ENCODE measurements around the gene RASSF6.
"Not testable (repeated sequence)": the region's sequence is repeated elsewhere in the genome, so short reads cannot be mapped to it uniquely, and the experiment has no call there.

The RASSF6 gene

GRCh38 chr4:73620115-73620792 lies at the start of gene RASSF6:
TSS of gene RASSF6 (minus strand) at chr4:73620436. CDS start at chr4:73611795, 8,641 bp downstream.
- no peak for DNase-seq

DNA sequence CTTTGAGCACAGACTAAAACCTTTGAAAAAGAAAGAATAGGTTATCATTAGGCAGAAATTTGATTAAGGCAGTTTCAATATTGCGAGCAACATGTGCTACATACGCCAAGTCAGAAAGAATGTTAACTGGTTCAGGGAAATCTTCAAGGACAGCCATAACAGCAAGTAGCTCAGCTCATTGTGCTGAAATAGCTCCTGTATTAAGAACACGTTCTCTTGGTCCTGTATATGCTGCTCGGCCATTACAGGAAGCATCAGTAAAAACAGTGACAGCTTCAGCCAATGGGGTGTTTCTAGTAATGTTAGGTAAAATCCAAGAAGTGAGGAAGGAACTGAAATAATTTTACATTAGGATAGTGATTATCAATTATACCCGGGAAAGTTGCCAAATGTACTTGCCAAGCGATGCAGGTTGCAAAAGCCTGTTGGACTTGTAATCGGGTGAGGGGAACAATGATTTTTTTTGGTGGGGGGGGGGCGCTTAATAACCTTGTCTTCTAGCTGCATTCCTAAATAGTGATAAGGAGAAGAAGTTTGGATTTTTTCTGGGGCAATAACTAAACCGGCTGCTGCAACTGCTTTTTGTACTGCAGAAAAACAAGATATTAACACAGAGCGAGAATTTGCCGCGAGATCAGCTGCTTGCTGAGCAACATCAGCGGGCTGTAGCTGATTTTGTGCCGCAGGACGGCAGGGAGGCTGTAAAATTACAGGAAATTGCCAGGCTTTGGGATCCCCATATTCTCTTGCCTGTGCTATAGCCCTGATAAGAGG lies 49.4 kb upstream of the RASSF6 start:
- DNase-seq = no peak

DNA sequence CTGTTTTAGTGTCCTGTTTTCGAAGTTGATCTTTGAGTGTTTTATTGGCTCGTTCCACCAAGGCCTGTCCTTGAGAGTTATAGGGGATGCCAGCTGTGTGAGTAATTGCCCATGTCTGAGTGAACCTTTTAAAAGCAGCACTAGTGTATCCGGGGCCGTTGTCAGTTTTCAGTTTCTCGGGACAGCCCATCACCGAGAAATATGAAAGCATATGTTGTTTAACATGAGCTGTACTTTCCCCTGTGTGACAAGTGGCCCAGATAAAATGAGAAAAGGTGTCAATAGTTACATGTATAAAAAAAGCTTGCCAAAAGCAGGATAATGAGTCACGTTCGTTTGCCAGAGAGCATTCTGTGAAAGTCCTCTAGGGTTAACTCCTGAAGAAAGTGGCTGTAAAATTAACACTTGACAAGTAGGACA lies 48.6 kb upstream of the RASSF6 start:
- DNase-seq = no peak

- not testable (repeated sequence) for DNase-seq
Measured at GRCh38 chr4:73665924-73666323, 45.7 kb upstream of the RASSF6 start.

GRCh38 chr4:73664470-73664869 lies 44.2 kb upstream of the RASSF6 start:
- DNase-seq = no peak

GRCh38 chr4:73663576-73663975 lies 43.3 kb upstream of the RASSF6 start:
- no peak for DNase-seq

DNA sequence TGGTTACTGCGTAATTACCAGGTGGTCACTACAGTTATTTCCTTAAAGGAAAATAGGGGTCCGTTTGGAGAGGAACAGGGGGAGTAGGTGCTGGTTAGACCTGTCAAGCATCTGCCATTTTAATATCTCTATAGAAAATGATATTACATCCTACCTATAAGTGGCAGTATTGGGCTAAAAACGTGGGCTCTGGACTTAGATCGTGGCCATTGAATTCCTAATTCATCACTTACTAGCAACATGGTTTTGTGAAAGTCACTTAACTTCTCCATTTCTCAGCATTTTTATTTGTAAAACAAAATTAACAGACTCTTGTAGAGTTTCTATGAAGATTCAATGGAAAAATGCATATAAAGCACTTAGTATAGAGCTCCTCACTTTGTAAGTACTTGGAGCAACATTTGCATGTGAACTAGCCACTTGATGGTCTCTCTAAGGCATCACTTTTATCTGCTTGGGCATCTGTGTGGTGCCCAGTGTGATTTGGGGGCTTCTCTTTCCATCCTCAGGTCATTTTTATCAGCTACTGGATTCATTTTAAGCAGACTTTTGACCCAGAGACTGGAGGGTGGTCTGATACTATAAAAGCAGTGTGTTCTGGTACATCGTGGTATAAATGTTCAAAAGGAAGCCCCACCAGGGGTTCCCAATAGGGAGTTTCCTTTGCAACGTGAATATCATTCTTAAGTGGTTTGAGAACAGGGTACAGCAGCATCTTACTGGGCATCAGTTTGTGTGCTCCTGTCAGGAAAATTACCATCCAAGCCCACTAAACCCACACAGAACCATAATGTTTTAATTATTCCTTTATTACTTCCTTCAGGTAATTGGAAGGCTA lies 42.7 kb upstream of the RASSF6 start:
- DNase-seq = no peak

DNA sequence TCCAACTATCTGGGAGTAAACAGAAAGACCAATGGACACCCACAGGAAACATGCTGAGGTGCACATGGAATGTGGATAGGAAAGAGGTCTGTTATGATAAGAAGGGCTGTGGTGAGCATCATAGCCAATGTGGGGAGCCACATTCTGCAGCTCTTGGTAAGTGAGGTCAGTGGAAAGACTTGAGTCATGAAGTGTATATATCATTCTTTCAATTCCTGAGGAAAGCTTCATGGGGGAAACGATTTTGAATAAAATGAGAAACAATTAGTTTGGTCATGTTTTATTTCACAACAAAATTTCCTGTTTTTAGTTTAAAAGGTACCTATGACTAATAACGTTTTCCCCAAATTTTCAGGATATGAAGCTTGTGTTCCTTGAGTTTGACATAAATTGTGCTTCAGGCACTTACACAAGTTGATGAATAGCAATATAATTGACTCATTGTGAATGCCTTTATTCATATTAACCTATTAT lies 41.4 kb upstream of the RASSF6 start:
- DNase-seq = no peak

- no peak for DNase-seq
Measured at GRCh38 chr4:73660808-73661207, 40.6 kb upstream of the RASSF6 start.

DNA sequence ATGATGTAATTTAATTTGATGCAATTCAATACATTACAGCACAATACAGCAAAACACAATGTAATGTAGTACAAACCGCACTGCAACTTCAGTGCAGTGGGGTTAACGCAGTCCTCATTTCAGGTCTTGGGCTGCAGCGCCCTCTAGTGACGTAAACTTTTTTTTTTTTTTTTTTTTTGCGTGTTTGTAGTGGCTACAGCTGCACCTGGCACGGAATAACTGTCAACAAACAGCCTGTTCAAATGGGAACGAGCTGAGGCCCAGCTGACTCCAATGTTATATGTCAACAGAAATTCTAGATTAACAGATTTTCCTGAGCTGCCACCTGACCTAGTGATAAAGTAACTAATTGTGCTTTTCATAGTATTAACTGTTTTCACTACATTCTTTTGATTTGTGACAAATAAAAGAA lies 33.5 kb upstream of the RASSF6 start:
- no peak for DNase-seq

DNA sequence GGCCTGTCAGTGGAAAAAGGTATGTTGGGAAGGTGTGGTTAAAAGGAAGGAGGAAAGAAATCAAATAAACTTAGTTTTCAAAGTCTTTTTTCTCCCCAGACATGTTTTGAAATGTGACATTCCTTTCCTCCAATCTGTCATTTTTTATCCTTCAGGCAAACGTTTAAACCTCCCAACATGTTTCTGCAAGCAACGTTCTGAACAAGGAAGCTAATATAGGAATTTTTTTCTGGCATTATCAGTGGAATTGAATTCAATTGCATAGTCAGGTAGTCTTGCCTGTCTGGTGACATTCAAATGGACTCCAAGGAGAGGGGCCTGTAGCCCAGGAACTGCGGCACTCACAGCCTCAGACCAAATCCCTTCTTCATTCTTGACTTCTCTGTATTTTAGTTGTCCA lies 30.0 kb upstream of the RASSF6 start:
- DNase-seq = no peak

DNA sequence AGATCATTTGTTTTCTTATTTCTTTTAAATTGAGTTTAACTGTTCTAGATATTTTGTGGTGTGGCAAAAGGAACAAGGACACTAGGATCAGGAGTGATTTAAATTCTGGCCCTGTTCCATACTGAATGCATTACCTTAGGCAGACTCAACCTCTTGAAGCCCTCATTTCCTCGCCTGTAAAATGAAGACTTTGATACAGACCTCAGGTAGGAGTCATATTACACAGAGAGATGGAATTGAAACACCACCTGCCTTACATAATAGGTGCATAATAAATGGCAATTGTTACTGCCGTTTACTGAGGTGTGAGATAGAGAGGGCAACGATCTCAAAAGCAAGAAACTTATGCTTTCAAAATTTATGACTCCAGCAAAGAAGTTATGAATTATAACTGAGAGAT lies 28.2 kb upstream of the RASSF6 start:
- no peak for DNase-seq

DNA sequence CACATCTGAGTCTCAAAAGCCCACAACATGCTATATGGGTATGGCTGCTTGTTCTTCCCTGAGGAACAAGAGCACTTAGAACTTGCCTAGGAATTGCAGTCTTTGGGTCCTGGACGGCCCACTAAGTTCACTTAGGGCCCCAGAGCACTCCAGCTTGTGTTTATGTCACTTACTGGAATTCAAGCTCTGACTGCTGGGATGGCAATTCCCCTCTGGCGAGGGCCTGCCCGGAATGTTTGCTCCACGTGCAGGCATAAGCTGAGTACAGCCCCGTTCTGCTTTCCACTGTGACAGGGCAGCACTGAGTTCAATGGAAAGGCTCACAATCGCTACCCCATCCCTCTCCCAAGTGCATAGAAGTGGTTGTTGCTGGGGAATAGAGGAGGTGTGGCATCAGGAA lies 25.9 kb upstream of the RASSF6 start:
- no peak for DNase-seq

GRCh38 chr4:73631565-73632226 lies 11.5 kb upstream of the RASSF6 start:
- no peak for DNase-seq

- not testable (repeated sequence) for DNase-seq
Measured at GRCh38 chr4:73628834-73629233, 8.6 kb upstream of the RASSF6 start.

DNA sequence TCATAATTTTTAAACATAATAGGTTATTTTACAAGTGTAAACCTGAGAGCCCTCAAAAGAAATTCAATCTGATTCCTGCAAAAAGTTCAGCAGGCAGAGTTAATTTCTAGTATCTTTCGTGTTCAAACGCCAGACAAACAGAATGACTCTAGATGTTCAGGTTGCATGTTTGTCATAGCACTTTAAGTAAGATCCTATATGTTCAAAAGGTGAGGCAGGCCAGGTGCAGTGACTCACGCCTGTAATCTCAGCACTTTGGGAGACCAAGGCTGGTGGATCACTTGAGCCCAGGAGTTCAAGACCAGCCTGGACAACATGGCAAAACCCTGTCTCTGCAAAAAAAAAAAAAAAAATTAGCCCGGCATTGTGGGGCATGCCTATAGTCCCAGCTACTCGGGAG lies 1.1 kb upstream of the RASSF6 start:
- no peak for DNase-seq

DNA sequence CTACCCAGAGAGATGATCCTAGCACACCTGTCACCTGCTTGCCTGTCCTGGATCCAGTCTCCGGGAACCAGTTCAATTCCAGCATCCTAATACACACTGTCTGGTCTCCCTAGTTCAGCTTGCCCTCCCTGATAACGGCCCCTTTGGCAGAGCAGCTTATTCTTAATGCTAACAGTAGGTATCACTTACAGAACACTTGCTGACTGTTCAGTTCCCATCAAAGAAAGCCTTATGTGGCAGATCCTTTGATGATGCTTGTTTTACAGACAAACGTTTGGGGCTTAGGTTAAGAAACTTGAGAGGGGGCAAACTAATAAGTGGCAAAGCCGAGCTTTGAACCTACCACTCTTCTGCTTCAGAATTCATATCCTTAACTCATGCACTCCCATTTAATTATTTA lies 890 bp downstream of the RASSF6 start:
- DNase-seq = no peak

GRCh38 chr4:73617256-73617655 lies 3.0 kb downstream of the RASSF6 start:
- DNase-seq = no peak

DNA sequence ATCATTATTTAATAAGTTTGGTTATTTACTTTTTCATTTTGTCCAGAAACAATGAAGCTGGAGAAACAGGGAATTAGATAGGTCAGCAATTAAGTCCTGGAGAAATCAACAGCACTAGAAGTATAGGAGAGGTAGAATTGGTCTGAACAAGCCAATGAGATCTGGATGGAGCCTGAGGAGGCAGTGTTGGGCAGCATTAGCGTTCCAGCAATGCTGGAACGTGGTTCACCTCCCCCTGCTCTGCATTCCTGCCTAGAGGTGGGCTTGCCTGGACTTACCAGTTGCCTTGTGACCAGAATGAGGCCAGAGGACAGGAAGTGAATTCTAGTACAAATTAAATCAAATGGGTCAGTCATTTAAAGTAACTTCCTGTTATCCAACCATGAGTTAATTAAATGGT lies 4.6 kb downstream of the RASSF6 start:
- no peak for DNase-seq

- no peak for DNase-seq
Measured at GRCh38 chr4:73614311-73614867, 5.8 kb downstream of the RASSF6 start.

- DNase-seq = no peak
Measured at GRCh38 chr4:73613130-73613529, 7.1 kb downstream of the RASSF6 start.

DNA sequence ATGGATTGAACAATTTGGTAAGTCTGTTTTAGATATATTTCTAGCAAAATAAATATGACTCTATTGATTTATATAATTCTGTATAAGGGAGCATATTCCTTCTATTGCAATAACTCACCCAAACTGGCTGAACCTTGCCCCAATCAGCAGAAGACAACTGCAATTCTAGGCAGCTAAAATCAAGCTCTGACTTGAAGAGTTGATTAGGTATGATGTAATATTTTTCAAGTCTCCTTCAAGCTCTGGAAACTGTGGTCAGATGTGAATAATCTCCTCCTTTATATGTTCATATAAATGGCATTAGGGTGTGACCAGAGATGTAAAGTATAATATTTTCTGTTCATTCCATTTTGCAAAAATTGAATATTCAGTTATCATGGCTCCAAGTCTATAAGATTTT lies 8.2 kb downstream of the RASSF6 start:
- DNase-seq = no peak

DNA sequence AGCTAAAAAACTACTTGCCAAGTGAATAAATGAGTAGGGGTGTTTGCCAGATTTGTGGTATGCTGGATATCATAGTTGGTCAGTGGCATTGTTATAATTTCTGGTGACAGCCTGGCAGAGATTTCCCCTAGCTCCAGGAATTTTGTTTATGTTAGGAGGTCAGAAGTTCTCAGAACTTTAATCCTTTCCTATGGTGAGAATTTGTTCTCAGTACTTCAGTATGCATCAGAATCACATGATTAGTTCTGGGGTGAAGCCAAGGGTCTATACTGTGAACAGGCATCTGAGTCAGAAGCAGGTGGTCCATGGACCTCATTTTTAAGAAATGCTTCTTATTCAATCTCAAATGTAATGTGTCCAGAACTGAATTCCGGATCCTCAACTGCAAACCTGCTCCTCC lies 10.5 kb downstream of the RASSF6 start:
- no peak for DNase-seq

All from NK-92 treated with Interleukin-12 subunit alpha and Interleukin-12 subunit beta, amount 100 ng/mL, for 24 hours (cell line).